Panc1 (cell line): ENCODE measurements around the gene TMC3. TPM values are rescaled to one million over a fixed set of nuclear protein-coding genes. Genes with fewer than 3 reads are reported as not detected.

Experiments used
- ATAC-seq: fragments of 200-7000 bp; cut with Tn5 transposase; 2 replicates; pipeline ENCODE4 v1.9.1; 2020; ENCODE audit warnings: mild to moderate bottlenecking, moderate library complexity
- BruUV-seq: library from RNA; stranded (reverse); fragments of 400-500 nt; replicated peaks from 2 replicates; lab custom pipeline; 2021; lab: Mats Ljungman, UMichigan
- CTCF ChIA-PET: fragments of 300-600 bp; sonication (Branson Sonifier 250); formaldehyde crosslinking; loops from one replicate; lab custom pipeline; 2022; ENCODE audit warnings: antibody characterized with exemption; lab: Charles Lee
- POLR2A ChIA-PET: fragments of 300-600 bp; sonication (Branson Sonifier 250); formaldehyde crosslinking; loops from one replicate; lab custom pipeline; 2022; ENCODE audit warnings: antibody characterized with exemption; lab: Charles Lee
- DNase-seq: peaks from one replicate; pipeline ENCODE4 v3.0.0-alpha.2; 2010; ENCODE audit warnings: low read depth, low spot score
- H3K27ac ChIP-seq: 2 replicates; pipeline ENCODE4 v1.5.1; 2011; ENCODE audit warnings: mild to moderate bottlenecking, low read length, inconsistent platforms
- H3K27me3 ChIP-seq: fragments of 200-500 bp; sonication (Bioruptor generic); 2 replicates; pipeline ENCODE4 v1.6.0; 2014; ENCODE audit warnings: low read length, inconsistent platforms; ENCODE audit not compliant: control insufficient read depth, insufficient read depth
- H3K36me3 ChIP-seq: fragments of 200-500 bp; sonication (Bioruptor generic); 2 replicates; pipeline ENCODE4 v1.5.1; 2014; ENCODE audit warnings: inconsistent platforms, mild to moderate bottlenecking, low read length, moderate library complexity; ENCODE audit not compliant: control insufficient read depth, insufficient read depth
- H3K4me1 ChIP-seq: 2 replicates; pipeline ENCODE4 v1.5.1; 2011; ENCODE audit warnings: inconsistent platforms, mild to moderate bottlenecking, low read length, moderate library complexity; ENCODE audit not compliant: control insufficient read depth, insufficient read depth
- H3K4me3 ChIP-seq, 2 experiments: 2 replicates each; pipeline ENCODE4 v1.5.1; 2011 to 2012; ENCODE audit warnings: low read depth in 2 of 2, low read length in 2 of 2, mild to moderate bottlenecking in 2 of 2, inconsistent platforms in 1 of 2, moderate library complexity in 1 of 2
- H3K9me3 ChIP-seq: fragments of 200-500 bp; sonication (Bioruptor generic); 2 replicates; pipeline ENCODE4 v1.5.1; 2014; ENCODE audit warnings: low read depth, mild to moderate bottlenecking, inconsistent platforms, low read length, moderate library complexity; ENCODE audit not compliant: control insufficient read depth, insufficient read depth
- POLR2AphosphoS5 ChIP-seq: IDR thresholded peaks from 2 replicates; pipeline ENCODE4 v1.6.1; 2012; ENCODE audit warnings: mild to moderate bottlenecking, low read depth, low read length, moderate library complexity
- SIN3A ChIP-seq: IDR thresholded peaks from 2 replicates; pipeline ENCODE4 v1.6.1; 2012; ENCODE audit warnings: low read depth, mild to moderate bottlenecking, low read length, moderate library complexity, borderline replicate concordance; ENCODE audit not compliant: insufficient read depth
- TCF7L2 ChIP-seq: IDR thresholded peaks from 2 replicates; pipeline ENCODE4 v1.6.1; 2011; ENCODE audit warnings: mild to moderate bottlenecking, low read depth, low read length, inconsistent platforms
- in situ Hi-C: cut with HindIII; loops from 2 replicates; pipeline ENCODE4 v1.10.0; 2016; ENCODE audit warnings: low sequenced_read_pairs, low pct_unique_long_range_greater_than_20kb
- intact Hi-C: fragments of 100-400 bp; cut with micrococcal nuclease; formaldehyde crosslinking; loops from one replicate; pipeline ENCODE4 v1.10.0; 2022; ENCODE audit not compliant: unreplicated experiment
- total RNA-seq: library from RNA; stranded (reverse); gene quantifications from one replicate; pipeline ENCODE4 v1.2.1, GENCODE V29; 2021; ENCODE audit not compliant: unreplicated experiment
- TF ChIP-seq, protein P1 (sequence below): fragments of 450-650 bp; IDR thresholded peaks from 2 replicates; pipeline ENCODE4 v1.5.1; 2017; ENCODE audit warnings: mild to moderate bottlenecking
- TF ChIP-seq, protein P2 (sequence below), 2 experiments: IDR thresholded peaks; 2 replicates each; pipeline ENCODE4 v1.6.1; 2011 to 2012; ENCODE audit warnings: low read depth in 2 of 2, control low read depth in 1 of 2, low read length in 1 of 2, mild to moderate bottlenecking in 1 of 2, moderate library complexity in 1 of 2; ENCODE audit not compliant: insufficient read depth in 1 of 2

The TMC3 gene
- total RNA-seq, 1 experiment from 2014 or later: not detected

DNA sequence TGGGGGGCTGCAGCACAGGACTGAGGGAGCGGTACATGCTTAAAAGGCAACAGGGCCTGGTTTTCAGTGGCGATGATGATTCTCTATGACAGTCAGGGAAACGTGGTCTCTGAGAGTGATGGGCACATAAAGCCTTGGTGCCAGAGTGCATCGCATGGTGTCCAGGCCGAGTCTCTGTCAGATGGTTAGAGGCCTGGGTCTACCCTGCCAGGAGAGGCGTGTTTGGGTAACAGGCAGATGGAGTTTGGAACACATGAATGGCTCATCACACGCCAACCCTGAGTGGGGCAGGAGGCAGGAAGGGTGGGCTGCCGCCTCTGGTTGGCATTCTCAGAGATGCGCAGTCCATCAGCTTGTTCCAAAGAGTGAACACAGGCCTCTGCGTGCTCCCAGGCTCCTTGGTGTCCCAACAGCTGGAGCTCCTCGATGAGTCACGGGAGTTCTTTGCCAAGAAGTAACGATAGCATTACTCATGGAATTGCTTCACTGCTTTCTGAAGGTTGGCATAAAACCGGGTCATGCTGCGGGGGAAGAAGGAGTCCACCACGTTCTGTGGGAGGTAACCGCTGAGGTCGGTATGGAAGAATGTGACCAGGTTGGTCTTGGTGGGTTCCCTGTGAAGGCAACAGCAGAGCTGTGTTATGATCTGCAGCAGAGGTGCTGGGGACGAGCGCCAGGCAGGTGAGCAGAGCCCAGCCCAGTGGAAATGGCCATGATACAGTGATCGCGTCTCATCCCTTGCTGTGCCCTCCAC lies 61.0 kb downstream of the TMC3 start:
- in situ Hi-C loops: no loop called here
- TF ChIP-seq, protein P1, sequence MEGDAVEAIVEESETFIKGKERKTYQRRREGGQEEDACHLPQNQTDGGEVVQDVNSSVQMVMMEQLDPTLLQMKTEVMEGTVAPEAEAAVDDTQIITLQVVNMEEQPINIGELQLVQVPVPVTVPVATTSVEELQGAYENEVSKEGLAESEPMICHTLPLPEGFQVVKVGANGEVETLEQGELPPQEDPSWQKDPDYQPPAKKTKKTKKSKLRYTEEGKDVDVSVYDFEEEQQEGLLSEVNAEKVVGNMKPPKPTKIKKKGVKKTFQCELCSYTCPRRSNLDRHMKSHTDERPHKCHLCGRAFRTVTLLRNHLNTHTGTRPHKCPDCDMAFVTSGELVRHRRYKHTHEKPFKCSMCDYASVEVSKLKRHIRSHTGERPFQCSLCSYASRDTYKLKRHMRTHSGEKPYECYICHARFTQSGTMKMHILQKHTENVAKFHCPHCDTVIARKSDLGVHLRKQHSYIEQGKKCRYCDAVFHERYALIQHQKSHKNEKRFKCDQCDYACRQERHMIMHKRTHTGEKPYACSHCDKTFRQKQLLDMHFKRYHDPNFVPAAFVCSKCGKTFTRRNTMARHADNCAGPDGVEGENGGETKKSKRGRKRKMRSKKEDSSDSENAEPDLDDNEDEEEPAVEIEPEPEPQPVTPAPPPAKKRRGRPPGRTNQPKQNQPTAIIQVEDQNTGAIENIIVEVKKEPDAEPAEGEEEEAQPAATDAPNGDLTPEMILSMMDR: no peak
- TF ChIP-seq POLR2AphosphoS5 (no peak), SIN3A (no peak), TCF7L2 (no peak)
- TF ChIP-seq, protein P2, sequence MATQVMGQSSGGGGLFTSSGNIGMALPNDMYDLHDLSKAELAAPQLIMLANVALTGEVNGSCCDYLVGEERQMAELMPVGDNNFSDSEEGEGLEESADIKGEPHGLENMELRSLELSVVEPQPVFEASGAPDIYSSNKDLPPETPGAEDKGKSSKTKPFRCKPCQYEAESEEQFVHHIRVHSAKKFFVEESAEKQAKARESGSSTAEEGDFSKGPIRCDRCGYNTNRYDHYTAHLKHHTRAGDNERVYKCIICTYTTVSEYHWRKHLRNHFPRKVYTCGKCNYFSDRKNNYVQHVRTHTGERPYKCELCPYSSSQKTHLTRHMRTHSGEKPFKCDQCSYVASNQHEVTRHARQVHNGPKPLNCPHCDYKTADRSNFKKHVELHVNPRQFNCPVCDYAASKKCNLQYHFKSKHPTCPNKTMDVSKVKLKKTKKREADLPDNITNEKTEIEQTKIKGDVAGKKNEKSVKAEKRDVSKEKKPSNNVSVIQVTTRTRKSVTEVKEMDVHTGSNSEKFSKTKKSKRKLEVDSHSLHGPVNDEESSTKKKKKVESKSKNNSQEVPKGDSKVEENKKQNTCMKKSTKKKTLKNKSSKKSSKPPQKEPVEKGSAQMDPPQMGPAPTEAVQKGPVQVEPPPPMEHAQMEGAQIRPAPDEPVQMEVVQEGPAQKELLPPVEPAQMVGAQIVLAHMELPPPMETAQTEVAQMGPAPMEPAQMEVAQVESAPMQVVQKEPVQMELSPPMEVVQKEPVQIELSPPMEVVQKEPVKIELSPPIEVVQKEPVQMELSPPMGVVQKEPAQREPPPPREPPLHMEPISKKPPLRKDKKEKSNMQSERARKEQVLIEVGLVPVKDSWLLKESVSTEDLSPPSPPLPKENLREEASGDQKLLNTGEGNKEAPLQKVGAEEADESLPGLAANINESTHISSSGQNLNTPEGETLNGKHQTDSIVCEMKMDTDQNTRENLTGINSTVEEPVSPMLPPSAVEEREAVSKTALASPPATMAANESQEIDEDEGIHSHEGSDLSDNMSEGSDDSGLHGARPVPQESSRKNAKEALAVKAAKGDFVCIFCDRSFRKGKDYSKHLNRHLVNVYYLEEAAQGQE (IDR thresholded peaks at IDR 0.05; ENCODE audit: insufficient read depth in 1 of 2, low read depth in 2 of 2, low read length in 1 of 2): no peak
- H3K4me1 ChIP-seq: peaks cover 7% of the 10 kb centered on the region
- POLR2A ChIA-PET: no interaction called here
- no TSS peak for BruUV-seq
- CTCF ChIA-PET: no interaction called here
- ATAC-seq (peak; percentile 94), DNase-seq (peak; percentile 84)
- no peaks in the 10 kb centered on the region for H3K9me3 ChIP-seq
- no peaks in the 10 kb centered on the region for H3K27me3 ChIP-seq
- no peak overlapping the region for H3K27ac ChIP-seq
- intact Hi-C loops: no loop called here
- no peak overlapping the region for H3K4me3 ChIP-seq
- H3K36me3 ChIP-seq: no peaks in the 10 kb centered on the region

DNA sequence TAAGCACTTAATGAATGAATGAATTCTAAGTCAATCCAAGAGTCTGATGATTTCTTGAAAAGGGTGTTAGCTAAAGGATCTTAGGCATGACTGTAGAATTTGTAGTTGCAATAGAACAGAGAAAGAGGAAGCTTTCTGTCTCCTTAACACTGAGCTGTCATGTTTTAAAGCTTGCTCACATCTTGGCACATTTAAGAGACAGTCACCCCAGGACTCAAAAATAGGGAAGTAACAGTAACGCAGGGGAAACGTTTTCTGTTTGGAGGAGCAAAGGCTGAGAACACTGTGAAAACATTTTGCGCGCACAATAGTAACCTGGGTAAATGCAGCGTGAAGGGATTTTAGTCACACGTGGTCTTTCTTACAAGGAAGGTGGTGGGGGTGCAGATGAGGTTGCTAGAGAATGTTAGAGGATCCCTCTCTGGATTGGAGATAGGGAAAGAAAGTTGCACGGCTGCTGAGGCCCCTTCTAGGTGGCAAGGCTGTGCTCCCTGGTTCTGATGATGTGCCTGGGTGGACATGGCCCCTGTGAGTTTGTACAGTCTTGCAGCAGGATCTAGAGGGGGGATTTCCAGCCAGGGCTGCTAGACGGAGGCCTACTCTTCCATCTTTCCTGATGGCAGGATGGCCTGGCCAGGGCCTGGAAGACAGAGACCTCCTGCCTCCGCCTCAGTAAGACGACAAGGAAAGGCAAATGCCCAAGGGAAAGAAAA lies 62.1 kb downstream of the TMC3 start:
- ChIA-PET CTCF (no interaction called here), POLR2A (no interaction called here)
- intact Hi-C loops: no loop called here
- DNase-seq: no peak
- no peaks in the 10 kb centered on the region for H3K36me3 ChIP-seq
- no peak overlapping the region for H3K4me3 ChIP-seq
- ATAC-seq: no peak
- BruUV-seq: no TSS peak
- in situ Hi-C loops: no loop called here
- H3K27ac ChIP-seq: no peak overlapping the region
- no peak for TF ChIP-seq SIN3A
- TF ChIP-seq, protein P2 (IDR thresholded peaks at IDR 0.05; ENCODE audit: insufficient read depth in 1 of 2, low read depth in 2 of 2, low read length in 1 of 2): no peak
- TF ChIP-seq, protein P1: no peak
- no peak for TF ChIP-seq POLR2AphosphoS5
- TF ChIP-seq TCF7L2: no peak
- H3K4me1 ChIP-seq: peaks cover 7% of the 10 kb centered on the region
- H3K27me3 ChIP-seq: no peaks in the 10 kb centered on the region
- no peaks in the 10 kb centered on the region for H3K9me3 ChIP-seq
